Embryonic facial prominence (tissue), 1 donor: ENCODE data around the gene GRAMD2B.

Source experiments
- DNase-seq: peaks from one replicate; pipeline ENCODE4 v3.0.0-alpha.2; 2016; ENCODE audit errors: extremely low spot score

Gene GRAMD2B

DNA sequence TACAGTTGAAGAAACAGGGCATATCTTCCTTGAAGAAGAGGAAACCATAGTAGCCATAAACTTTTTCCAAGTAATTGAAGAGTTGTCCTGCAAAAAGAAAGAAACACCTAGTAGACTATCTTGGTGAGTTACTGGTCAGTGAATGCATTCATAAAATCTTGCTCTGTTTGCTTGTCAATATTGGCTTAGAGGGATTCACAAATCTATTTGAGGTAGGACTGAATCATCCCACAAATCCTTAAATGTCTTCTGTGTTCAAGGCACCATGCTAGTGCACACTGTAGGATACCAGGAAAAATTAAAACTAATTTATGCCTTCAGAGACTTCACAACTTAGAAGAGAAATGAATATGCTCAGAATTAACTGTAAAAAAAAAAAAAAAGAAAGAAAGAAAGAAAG lies 57.6 kb downstream of the GRAMD2B start:
- DNase-seq: no peak

DNA sequence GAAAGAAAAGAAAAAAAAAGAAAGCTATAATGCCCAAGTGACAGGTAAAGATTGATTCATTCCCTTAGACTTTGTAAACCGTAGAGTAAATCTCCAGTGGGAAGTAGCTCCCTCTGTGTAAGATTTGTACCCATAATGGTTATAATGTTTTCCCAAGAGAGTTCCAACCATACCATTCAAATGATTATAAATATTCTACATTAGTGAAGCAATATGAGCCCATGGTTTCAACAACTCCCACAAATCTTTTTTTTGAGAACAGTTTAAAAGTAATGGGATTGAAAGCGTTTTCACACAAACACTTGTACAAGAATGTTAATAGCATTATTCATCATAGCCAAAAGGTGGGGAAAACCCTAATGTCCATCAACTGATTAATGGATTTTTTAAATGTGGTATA lies 58.0 kb downstream of the GRAMD2B start:
- no peak for DNase-seq

DNA sequence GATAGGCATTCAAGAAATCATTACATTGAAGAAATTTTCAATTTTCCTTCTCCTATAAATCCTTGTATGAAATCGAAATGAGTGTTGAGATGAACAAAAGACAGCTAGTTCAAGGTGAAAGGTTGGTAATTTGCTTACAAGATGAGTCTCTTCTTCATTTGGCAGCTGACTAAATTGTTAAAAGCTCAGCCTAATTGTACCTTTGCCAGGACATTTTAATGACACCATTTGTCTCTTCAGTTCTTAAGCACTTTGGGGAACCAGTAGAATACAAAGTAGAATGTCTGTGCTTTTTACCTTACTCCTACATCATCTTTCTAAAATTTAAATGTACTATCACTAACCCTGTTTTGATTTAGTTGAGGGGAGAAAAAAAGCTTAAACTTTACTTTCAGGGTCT lies 59.4 kb downstream of the GRAMD2B start:
- no peak for DNase-seq

DNA sequence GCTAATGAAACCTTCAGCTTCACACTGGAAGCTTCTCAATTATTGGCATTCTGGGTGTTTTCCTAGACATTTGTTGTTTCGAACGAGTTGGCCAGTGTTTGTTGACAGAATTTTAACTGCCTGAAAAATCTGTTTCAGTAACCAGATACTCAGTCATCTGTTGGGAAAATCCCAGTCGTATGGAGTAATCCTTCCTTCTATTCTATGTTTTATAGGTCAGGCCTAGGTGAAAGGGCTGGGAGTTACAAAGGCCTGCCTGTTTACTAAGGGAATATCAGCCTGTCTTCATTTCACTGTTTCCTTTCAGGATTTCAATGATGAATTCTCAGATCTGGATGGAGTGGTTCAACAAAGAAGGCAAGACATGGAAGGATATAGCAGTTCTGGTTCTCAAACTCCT lies 59.9 kb downstream of the GRAMD2B start:
- no peak for DNase-seq

DNA sequence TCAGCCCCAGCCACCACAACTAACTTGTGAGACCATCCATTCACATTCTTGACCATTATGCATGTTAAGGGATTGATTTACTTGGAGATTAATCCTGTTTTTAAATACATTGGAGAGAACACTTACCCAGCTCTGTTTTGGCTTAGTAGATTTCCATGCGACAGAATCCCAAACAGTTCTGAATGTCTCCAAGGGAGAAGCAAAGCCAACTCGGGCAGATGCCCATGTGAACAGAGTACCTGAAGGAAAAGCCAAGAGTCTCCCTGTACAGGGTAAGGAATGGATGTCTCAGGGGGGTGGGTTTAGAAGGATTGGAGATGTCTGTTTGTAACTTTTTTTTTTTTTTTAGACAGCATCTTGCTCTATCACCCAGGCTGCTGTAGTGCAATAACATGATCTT lies 61.0 kb downstream of the GRAMD2B start:
- DNase-seq: no peak

DNA sequence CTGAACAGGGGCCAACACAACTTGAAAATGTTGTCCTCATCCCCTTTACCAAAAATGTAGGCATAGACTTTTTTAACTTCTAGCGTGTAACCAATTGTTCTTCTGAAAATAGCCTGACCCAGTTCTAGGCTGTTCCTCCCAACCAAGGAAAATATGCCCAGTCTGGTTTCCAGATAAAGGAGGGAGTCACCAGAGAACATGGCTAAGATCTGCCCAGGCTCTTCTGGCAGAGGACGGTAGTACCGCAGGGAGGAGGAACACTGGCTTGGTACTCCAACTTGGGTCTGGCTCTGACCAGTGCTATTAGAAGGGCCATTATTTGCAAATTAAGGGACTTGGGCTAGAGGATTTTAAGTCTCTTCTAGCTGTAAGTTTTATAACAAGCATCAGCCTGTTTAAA lies 63.1 kb downstream of the GRAMD2B start:
- DNase-seq: no peak

DNA sequence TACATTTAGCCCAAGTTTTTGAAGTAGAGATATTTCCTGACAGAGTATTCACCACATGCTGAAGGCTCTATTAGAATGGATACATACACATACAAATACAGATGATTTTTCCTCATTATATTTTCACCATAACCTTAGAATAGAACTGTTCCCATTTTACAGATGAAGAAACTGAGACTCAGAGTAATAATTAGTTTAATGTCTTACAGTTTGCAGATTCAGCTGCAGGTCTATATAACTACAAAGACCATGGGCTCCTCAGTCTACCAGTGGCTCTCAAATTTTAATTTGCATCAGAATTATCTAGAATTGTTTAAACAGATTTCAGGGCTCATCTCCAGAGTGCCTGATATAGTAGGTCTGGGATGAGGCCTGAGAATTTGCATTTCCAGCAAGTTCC lies 64.4 kb downstream of the GRAMD2B start:
- DNase-seq: no peak

DNA sequence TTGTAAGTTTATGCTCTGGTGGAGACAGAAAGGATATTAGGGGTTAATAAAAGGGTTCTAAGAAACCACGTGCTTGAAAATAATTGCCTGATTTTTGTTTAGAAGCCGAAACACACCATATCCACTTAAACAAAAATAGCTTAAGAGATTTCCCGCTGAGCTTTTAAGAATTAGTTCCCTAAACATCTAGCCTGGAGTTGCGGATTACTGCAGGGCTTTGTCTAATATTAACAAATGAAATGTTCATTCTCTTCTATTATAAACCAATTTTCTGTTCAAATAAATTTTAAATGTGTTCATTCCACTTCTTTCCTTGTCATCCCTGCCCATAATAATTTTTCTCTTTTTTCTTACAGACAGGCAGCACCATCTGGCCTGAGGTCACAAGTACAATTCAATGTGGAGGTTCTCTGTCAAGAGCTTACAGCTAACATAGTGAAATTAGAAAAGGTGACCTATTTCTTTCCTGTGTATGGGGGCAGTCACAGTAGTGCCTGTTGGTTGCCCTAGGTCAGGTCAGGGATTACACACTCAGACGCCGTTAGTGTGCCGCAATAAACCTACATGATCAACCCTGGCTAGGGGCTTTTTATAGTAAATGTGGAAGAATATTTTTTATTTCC lies 65.3 kb downstream of the GRAMD2B start:
- no peak for DNase-seq

DNA sequence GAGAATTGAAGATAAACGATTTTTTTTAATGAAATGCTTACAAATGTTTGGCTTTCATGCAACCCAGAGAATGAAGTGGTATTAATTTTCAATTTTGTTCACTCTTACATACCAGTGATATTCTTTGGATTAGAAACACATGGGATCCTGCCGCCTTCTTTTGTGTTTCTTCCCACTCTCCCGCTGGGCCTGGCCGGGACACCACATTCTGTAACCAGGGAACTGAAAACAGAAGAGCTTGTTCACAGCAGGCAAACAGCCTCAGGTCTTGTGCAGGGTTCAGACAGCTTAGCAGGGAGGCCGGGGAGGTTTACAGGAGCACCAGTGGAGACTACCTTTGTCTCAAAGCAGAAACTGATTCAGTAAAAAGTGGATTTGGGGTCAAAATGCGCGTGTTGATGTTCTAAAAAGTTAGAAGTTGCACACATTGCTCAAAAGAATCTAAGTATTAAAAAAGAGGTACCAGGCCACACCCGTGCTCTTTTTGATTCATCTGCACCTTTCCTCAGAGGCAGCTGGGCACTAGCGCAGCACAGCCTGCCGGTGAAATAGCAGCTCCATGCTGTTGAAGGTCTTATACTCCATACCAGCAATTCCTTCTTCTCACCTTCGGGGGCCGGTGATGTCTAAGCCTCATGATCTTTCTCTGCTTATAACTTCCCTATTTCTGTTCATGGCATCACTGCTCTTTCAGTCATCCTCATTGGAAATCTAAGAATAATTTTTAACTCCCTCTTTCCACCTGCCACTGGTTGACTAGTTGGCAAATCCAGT lies 67.1 kb downstream of the GRAMD2B start:
- DNase-seq: peak; percentile 34

DNA sequence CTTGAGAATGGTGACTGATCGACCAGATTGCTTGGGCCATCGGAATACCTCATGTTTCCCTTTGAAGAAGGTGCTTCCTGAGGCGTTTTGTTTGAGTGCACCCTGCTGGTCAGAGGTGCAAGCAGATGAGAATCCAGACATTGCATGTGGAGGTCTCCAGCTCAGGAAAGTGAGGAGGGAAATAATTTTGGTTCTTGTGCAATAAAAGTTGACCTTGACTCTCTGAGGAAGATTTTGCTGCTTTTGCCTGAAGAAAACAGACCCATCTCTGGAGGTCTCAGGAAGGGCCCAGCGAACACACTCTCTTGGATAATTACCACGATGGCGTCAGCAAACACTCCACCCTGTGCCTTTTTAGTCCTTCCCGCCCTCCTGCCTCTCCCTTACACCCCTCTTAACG lies 69.7 kb downstream of the GRAMD2B start:
- DNase-seq: no peak

DNA sequence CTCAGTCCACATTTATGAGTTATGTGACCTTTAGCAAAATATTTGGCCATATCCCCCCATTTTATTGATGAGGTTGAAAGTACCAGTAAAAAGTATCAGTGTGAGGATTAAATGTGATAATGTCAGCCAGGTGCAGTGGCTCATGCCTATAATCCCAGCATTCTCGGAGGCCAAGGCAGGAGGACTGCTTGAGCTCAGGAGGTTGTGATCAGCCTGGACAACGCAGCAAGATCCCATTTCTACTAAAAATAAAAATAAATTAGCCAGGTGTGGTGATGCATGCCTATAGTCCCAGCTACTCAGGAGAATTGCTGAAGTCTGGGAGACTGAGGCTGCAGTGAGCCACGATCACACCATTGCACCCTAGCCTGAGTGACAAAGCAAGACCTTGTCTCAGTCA lies 71.2 kb downstream of the GRAMD2B start:
- DNase-seq: no peak

DNA sequence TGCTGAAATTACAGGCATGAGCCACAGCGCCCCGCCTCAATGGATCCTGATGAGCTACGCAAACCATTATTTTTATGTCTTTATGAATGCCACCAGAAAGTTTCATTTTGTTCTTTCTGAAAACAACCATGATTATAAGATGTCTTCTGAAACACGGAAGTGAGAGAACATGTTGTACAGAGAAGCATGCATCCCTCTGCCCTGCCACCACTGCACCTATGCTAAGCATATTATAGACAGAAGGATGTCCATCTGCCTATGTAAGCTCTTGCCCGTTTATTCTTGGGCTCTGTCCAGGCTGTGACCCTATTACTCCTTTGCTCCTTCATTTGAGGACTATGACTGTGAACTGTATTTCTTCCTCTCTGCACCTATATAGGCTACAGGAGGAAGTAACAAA lies 74.3 kb downstream of the GRAMD2B start:
- no peak for DNase-seq

DNA sequence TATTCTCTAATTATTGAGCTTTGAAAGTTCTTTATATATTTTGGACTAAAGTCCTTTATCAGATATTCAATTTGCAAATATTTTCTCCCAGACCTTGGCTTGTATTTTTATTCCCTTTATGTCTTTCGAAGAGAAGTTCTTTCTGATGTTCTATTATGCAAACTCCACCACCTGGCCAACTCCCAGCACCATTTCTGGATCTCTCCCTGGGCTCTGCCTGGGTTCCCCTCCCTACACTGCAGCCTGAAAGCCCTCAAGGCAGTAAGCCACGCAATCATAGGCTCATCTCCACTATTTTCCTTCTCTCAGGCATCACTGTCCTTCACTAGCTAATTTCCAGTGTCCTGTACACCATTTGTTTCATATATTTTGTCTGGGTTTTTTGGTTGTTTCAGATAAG lies 76.1 kb downstream of the GRAMD2B start:
- no peak for DNase-seq

DNA sequence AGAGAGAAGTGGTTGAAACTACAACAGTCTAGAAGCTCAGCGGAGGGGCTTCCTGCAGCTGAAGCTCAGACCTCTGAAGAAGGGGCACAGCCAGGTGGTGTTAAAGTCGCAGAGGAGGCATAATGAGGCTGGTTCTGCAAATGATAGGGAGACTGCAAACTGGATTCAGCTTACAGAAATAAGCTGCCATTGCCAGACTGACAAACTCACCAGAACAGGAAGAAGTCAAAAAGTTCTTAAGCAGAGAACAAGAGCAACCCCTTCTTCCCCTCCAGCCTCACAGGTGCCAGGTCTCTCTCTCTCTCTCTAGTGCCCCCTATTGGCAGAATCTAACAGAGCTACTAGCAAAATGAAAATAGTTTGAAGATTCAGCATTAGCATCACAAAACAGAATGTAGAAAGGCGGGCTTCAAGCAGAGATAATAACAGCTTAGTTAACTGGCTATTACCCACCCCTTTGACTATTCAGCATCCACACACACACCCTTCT lies 76.7 kb downstream of the GRAMD2B start:
- no peak for DNase-seq

DNA sequence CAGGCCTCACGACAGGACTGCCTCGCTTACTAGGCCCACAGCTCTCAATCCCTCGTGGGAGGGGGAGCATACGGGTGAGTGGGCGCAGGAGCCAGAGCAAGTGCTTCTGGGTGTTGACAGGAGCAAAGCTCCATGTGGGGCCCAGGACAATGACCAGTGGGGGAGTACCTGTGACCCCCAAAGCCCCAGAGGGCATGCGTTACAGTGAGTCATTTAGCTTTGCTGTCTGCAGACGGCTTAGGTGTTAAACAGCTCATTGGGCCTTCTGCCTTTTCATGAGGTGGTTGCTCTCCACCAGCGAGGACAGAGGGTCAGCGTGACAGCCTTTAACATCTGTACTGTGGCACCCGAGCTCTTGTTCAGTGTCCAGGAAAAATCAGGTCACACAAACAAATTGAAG lies 78.2 kb downstream of the GRAMD2B start:
- DNase-seq: no peak

DNA sequence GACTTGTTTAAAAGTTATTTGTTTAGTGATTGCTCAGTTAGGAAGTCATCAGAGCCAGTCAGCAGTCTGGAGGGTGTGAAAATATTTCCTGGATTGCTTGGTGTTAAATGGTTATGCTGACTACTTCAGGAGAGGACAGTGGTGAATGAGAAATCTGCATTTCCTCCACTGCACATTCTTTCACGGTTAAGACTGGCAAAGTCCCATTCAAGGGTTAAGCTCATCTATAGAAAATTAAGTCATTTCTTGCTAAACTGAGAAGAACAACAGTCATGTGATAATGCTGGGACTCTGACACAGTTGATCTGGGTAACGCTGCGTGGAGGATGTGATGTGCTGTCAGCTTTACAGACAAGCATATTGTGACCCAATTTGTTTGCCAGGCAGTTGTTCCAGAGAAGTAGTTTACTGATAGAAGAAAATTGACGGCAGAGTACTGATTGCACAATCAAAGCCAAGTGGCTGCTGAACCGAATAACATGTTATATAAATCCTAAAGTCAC lies 80.4 kb downstream of the GRAMD2B start:
- no peak for DNase-seq

DNA sequence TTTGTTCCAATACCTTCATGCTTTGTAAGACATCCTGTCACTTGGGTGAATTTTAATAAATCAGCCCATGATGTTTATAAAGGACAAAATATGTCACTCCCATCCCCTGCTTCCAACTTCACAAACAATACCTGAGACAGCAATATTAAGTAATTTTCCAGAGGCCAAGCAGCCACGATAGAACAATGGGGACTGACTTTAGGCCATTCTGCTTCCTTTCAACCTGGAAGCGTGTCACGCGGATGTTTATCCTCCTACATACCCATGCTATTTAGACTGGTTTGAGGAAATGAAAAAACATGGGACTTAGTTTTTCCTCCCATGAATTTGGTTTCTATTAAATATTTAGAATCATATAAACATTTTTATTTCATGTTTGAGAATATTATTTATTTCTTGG lies 82.9 kb downstream of the GRAMD2B start:
- no peak for DNase-seq

DNA sequence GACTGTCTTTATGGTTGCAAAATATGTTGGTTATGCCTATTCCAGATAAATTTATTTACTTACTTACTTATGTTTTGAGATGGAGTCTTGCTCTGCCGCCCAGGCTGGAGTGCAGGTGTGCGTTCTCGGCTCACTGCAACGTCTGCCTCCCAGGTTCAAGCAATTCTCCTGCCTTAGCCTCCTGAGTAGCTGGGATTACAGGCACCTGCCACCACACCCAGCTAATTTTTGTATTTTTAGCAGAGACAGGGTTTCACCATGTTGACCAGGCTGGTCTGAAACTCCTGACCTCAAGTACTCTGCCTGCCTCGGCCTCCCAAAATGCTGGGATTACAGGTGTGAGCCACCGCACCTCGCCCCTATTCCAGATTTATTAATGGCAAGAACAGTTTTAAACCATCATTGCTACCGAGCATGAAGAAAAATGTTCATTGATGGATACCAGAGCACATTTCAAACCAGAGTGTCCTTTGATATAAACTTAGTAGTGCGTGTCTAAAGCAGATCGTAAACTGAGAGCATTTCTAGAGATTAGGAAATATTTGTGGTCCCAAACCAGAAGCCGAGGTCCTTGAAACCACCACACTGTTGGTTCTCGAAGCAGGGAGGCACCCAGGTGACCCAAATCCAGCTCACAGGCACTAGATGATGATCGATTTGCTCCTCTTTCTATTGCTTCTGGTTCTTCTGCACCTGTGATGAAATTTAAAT lies 85.2 kb downstream of the GRAMD2B start:
- DNase-seq: no peak

DNA sequence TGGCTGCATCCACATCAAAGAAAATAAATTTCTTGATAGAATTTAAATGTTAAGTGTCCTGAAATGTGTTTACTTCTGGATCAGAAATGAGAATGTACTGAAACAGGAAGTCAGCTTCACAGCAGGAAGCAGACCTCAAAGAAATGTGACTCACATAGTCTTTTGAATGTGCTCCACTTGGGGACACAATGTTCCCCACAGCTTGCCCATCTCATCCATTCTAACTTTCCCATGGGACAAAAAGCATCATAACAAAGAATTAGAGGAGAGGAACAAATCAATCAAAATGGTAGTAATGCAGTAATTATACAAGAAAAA lies 85.7 kb downstream of the GRAMD2B start:
- no peak for DNase-seq

DNA sequence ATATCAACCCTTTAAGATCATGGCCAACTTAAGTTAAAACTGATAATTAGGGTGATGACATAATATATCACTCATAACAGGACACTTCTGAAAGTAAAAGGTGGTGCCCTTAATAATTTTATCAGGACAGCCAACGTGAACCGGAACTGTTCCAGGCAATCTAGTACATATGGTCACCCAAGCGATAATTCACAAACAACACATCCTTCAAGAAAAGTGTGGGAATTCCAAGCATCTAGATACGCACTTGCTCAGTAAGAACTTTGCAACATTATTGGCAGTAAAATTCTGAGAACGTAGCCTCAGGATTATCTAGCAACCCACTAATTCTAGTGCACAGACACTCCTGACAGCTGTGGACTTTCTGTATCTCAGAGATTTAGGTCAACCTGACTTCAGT lies 86.1 kb downstream of the GRAMD2B start:
- no peak for DNase-seq

DNA sequence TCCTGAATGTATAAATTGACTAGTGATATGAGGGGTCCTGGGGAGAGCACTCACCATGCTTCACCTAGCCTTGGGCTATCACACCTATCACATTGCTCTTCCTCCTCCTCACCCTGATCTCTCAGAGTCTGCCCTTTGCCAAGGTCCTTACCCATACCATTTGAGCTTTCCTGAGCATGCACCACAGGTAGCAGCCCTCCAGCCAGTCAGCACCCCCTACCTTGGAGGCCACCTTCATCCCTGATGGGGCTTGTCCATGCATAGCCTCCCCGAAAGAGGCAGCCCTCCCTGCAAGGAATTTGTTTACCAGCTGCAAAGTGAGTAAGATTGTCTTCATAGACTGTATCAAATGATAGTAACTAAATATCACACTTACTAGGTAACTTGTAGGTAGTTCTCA lies 88.8 kb downstream of the GRAMD2B start:
- no peak for DNase-seq

DNA sequence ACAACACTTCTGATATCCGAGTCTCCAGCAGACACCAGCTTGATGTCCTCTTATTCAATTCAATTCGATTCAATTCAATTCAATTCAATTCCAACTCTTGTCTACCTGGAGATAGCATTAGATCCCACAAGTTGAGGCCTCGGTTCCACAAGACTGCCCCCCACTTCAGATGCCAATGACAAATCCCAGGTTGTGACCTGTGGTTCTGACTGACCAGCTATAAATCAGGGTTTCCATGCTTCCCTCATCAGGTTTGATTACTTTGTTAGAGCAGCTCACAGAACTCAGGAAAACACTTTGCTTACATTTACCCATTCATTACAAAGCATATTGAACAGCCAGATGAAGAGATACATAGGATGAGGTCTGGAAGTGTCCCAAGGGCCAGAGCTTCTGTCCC lies 89.2 kb downstream of the GRAMD2B start:
- DNase-seq: no peak

DNA sequence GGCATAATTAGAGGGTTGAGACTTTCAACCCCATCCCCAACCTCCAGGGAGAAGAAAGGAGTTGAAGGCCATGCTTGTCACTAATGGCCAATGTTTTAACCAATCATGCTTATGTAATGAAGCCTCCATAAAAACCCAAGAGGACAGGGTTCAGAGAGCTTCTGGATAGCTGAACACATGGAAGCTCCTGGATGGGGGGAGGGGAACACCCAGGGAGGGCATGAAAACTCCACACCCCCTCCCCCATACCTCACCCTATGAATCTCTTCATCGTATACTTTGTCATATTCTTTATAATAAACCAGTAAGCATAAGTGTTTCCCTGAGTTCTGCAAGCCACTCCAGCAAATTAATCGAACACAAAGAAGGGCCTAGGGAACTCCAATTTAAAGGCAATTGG lies 90.1 kb downstream of the GRAMD2B start:
- no peak for DNase-seq
